Measurements from ENCODE around the gene SH3BGRL2.

The SH3BGRL2 gene

DNA sequence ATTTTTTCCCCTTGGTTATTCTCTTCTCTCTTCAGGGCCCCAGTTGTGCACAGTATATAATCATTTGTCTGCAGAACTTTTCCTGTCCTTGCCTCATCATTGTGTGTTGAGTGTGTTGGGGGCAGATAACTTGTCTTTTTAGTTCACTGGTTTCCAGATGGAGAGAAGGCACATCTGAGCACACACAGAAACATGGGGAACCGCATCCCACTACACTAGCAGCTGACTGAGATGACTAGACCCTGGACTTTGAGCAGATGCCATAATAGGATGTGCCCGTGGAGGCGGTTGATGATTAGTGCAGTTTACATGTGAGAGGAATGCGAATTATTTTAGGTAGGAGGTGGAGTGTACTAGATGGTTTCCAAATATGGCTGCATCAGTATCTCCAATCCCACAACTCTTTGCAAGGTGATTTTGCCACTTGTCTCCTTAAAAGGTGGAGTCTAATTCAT lies 26.5 kb upstream of the SH3BGRL2 start:
- no peaks in the 10 kb centered on the region for H3K36me3 ChIP-seq (ENCODE audit: control insufficient read depth, insufficient read depth, low read length)
- H3K27me3 ChIP-seq (replicated peaks; ENCODE audit: control insufficient read depth, insufficient read depth, low read length, poor library complexity, severe bottlenecking), result no peaks in the 10 kb centered on the region
- no peaks in the 10 kb centered on the region for H3K4me1 ChIP-seq (ENCODE audit: control insufficient read depth, insufficient read depth, low read length, poor library complexity, severe bottlenecking)
- no peaks in the 10 kb centered on the region for H3K9me3 ChIP-seq (ENCODE audit: control insufficient read depth, low read length)
- H3K4me3 ChIP-seq (ENCODE audit: insufficient read depth, low read depth, low read length, poor library complexity, severe bottlenecking), result no peak overlapping the region
- no peak overlapping the region for H3K27ac ChIP-seq (ENCODE audit: insufficient read depth, low read length, poor library complexity, severe bottlenecking)
- DNase-seq, result no peak

DNA sequence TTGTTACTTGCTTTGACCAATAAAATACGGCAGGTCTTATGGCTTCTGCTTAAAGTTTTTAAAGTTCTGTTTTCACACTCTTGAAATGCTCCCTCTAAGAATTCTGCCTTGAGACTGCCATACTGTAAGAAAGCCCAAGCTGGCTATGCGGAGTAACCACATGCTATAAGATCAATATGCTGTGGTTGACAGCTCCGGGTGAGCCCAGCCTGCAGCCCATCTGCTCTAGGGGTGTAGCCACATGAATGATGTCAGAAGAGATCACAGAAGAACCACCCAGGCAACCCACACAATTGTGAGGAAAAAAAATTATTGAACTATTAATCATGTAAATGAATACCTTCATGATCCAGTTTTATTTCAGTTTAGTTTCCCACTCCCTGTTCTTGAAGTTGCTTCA lies 26.1 kb upstream of the SH3BGRL2 start:
- no peaks in the 10 kb centered on the region for H3K36me3 ChIP-seq (ENCODE audit: control insufficient read depth, insufficient read depth, low read length)
- no peaks in the 10 kb centered on the region for H3K9me3 ChIP-seq (ENCODE audit: control insufficient read depth, low read length)
- no peak overlapping the region for H3K4me3 ChIP-seq (ENCODE audit: insufficient read depth, low read depth, low read length, poor library complexity, severe bottlenecking)
- H3K27ac ChIP-seq (ENCODE audit: insufficient read depth, low read length, poor library complexity, severe bottlenecking), result no peak overlapping the region
- no peak for DNase-seq
- no peaks in the 10 kb centered on the region for H3K27me3 ChIP-seq (replicated peaks; ENCODE audit: control insufficient read depth, insufficient read depth, low read length, poor library complexity, severe bottlenecking)
- no peaks in the 10 kb centered on the region for H3K4me1 ChIP-seq (ENCODE audit: control insufficient read depth, insufficient read depth, low read length, poor library complexity, severe bottlenecking)

DNA sequence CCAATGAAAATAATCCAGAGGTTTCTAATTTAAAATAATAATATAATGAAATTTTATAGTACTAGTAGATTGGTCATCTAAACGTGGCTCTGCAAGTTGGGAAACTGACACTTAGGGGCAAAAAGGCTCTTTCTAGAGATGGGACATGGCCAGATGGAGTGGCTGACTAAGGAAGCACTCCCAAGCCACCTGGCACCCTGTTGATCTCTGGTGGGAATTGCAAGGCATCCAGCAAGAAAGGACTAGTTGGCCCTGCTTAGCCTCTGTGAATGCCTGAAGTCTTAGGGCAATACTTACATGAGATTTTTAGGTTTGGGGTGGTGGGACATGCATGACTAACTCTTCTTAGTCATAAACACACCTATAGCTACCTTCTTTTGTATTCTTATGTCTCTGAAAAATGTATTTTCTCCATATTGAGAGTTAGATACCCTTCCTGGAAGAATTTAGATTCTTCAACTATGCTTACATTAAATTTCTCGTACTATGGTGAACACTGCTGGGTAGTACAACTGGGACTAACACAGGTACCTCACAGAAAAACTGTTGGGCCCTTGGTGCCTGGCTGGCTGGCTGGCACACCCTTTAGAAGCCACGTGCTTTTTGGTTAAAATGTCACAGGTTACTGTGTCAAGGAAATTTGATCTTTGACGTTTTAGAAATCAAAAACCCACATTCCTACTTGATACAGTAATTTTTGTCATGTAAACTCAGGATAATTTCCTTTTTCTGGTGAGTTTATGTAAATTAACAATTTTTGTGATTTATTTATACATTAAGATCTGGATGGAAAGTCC lies 25.0 kb upstream of the SH3BGRL2 start:
- Histone ChIP-seq H3K36me3 (ENCODE audit: control insufficient read depth, insufficient read depth, low read length) (no peaks in the 10 kb centered on the region), H3K9me3 (ENCODE audit: control insufficient read depth, low read length) (no peaks in the 10 kb centered on the region), H3K27me3 (replicated peaks; ENCODE audit: control insufficient read depth, insufficient read depth, low read length, poor library complexity, severe bottlenecking) (no peaks in the 10 kb centered on the region), H3K4me3 (ENCODE audit: insufficient read depth, low read depth, low read length, poor library complexity, severe bottlenecking) (no peak overlapping the region), H3K4me1 (ENCODE audit: control insufficient read depth, insufficient read depth, low read length, poor library complexity, severe bottlenecking) (no peaks in the 10 kb centered on the region), H3K27ac (ENCODE audit: insufficient read depth, low read length, poor library complexity, severe bottlenecking) (no peak overlapping the region)
- no peak for DNase-seq

DNA sequence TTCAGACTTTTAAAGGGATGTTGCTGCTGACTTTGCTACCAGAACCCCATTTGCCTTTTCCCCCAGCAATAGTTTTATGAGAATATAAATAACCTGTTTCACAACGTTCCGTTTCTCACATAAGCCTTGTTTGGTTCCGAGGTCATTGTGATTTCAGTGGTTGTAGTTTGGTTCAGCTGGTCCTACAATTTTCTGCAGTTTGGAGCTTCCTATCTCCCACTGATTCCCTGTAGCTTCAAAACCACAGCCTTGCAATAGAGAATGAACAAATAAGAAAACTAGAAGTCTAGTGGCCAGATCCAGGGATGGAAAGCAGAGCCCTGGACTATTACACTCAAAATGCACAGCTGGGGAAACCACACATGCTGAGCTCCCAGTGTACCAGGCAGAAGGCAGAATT lies 24.1 kb upstream of the SH3BGRL2 start:
- Histone ChIP-seq H3K27ac (ENCODE audit: insufficient read depth, low read length, poor library complexity, severe bottlenecking) (no peak overlapping the region), H3K27me3 (replicated peaks; ENCODE audit: control insufficient read depth, insufficient read depth, low read length, poor library complexity, severe bottlenecking) (no peaks in the 10 kb centered on the region), H3K9me3 (ENCODE audit: control insufficient read depth, low read length) (no peaks in the 10 kb centered on the region), H3K4me1 (ENCODE audit: control insufficient read depth, insufficient read depth, low read length, poor library complexity, severe bottlenecking) (no peaks in the 10 kb centered on the region), H3K4me3 (ENCODE audit: insufficient read depth, low read depth, low read length, poor library complexity, severe bottlenecking) (no peak overlapping the region), H3K36me3 (ENCODE audit: control insufficient read depth, insufficient read depth, low read length) (no peaks in the 10 kb centered on the region)
- DNase-seq, result no peak

DNA sequence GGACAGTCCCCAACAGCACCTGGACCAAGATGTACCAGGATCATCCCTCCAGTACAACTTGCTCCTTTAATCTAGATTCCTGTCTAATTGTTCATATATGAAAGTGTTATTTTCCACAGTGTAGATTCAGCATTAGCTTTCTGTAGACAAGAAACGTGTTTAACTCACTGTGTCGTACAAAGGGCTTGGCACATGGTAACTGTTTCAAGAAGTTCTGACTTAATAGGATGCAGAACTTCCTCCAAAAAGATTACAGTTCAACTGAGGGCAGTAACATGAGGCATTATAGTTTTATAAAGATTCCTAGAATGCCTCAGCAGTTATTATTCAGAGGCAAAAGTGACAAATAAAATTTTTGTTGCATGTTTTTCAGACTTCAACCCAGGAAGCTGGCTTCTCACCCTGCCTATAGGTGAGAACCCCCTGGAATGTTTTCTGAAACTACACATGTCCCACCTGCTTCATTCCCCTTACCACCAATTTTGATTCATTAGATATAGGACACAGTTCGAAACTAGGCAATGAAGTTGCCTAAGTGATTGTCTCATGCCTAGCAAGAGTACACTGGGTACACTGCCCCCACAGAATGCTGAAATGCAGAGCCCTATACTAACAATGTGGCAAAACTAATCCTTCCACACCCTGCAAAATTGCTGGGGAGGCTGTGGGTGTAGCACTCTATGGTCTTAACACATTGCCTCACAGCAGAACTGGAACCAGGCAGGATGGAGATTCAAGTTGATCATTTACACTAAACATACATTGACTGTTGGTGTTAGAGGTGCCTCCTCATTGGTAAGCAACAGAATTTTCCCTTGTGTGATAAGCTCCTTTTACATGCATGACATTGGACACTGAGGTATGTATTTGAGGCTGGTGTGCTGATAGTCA lies 22.6 kb upstream of the SH3BGRL2 start:
- H3K27me3 ChIP-seq (replicated peaks; ENCODE audit: control insufficient read depth, insufficient read depth, low read length, poor library complexity, severe bottlenecking), result no peaks in the 10 kb centered on the region
- no peaks in the 10 kb centered on the region for H3K36me3 ChIP-seq (ENCODE audit: control insufficient read depth, insufficient read depth, low read length)
- no peak overlapping the region for H3K4me3 ChIP-seq (ENCODE audit: insufficient read depth, low read depth, low read length, poor library complexity, severe bottlenecking)
- H3K9me3 ChIP-seq (ENCODE audit: control insufficient read depth, low read length), result no peaks in the 10 kb centered on the region
- no peak for DNase-seq
- H3K27ac ChIP-seq (ENCODE audit: insufficient read depth, low read length, poor library complexity, severe bottlenecking), result no peak overlapping the region
- H3K4me1 ChIP-seq (ENCODE audit: control insufficient read depth, insufficient read depth, low read length, poor library complexity, severe bottlenecking), result no peaks in the 10 kb centered on the region

DNA sequence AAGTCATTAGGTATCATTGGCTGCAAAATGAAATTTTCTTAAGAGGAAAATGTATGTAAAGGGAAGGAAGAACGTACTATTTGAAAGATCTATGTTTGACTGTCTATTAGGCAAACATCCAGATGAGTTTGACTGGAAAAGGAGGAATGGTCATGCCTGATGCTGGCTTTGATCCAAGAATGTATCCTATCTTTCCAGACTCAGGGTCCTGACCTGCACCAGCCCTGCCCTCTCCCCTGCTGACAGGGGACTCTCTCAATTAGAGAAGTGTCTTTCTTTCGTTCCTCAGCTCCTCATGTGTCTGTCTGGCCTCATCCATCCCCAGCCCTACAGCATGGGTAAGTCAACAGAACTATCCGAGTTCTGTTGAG lies 21.9 kb upstream of the SH3BGRL2 start:
- no peaks in the 10 kb centered on the region for H3K9me3 ChIP-seq (ENCODE audit: control insufficient read depth, low read length)
- DNase-seq, result no peak
- no peak overlapping the region for H3K4me3 ChIP-seq (ENCODE audit: insufficient read depth, low read depth, low read length, poor library complexity, severe bottlenecking)
- H3K27me3 ChIP-seq (replicated peaks; ENCODE audit: control insufficient read depth, insufficient read depth, low read length, poor library complexity, severe bottlenecking), result no peaks in the 10 kb centered on the region
- H3K4me1 ChIP-seq (ENCODE audit: control insufficient read depth, insufficient read depth, low read length, poor library complexity, severe bottlenecking), result no peaks in the 10 kb centered on the region
- H3K27ac ChIP-seq (ENCODE audit: insufficient read depth, low read length, poor library complexity, severe bottlenecking), result no peak overlapping the region
- H3K36me3 ChIP-seq (ENCODE audit: control insufficient read depth, insufficient read depth, low read length), result no peaks in the 10 kb centered on the region

DNA sequence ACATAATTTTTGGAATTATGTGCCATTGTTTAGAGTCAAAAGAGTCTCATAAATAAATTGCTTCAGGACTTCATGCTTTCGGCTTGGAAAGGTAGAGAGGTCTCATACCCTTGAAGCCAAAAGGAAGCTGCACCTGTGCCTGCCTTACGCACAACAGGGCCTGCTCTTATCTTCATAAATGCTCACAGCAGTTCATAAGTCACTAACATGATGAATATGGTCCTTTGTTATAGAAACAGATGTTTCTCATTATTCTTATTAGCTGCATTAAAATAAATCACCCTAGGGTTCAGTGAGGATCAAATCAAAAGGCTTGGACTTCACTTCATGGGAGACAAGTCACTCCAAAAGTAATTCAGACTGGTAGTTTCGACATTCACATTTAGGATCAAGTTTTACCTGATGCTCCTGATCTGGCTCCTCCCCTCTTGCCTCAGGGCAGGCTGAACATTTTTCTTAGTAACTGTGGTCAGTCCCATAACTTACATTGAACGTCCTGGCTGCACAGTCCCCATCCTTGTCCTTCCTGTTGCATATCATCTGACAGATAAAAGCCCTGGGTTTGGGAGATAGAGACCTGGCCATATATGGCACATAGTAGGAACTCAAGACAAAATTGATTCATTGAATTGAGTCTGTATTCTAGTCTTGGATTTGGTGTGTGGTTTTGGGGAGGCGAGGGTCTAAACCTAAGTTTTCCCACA lies 20.7 kb upstream of the SH3BGRL2 start:
- no peaks in the 10 kb centered on the region for H3K4me1 ChIP-seq (ENCODE audit: control insufficient read depth, insufficient read depth, low read length, poor library complexity, severe bottlenecking)
- no peak overlapping the region for H3K27ac ChIP-seq (ENCODE audit: insufficient read depth, low read length, poor library complexity, severe bottlenecking)
- no peaks in the 10 kb centered on the region for H3K36me3 ChIP-seq (ENCODE audit: control insufficient read depth, insufficient read depth, low read length)
- no peaks in the 10 kb centered on the region for H3K27me3 ChIP-seq (replicated peaks; ENCODE audit: control insufficient read depth, insufficient read depth, low read length, poor library complexity, severe bottlenecking)
- no peak overlapping the region for H3K4me3 ChIP-seq (ENCODE audit: insufficient read depth, low read depth, low read length, poor library complexity, severe bottlenecking)
- no peaks in the 10 kb centered on the region for H3K9me3 ChIP-seq (ENCODE audit: control insufficient read depth, low read length)
- DNase-seq, result no peak

DNA sequence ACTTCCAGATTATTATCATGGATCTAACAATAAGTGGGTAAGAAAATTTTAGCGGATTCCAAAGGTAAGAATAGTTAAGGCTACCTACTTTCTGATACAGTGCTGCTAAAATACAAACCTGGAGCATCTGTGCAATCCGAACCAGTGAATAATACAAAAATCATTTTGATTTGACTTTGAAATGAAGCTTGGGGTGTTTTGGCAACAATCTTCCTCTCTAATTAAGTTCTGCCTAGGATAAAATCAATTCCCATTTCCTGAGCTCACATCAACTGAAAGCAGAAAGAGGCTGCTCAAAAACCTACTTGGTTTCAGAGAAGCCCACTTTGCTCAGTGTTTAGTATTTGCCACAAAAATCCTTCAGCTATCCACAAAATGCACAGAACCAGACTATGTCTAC lies 18.7 kb upstream of the SH3BGRL2 start:
- Histone ChIP-seq H3K36me3 (ENCODE audit: control insufficient read depth, insufficient read depth, low read length) (no peaks in the 10 kb centered on the region), H3K9me3 (ENCODE audit: control insufficient read depth, low read length) (no peaks in the 10 kb centered on the region), H3K27ac (ENCODE audit: insufficient read depth, low read length, poor library complexity, severe bottlenecking) (no peak overlapping the region), H3K4me3 (ENCODE audit: insufficient read depth, low read depth, low read length, poor library complexity, severe bottlenecking) (no peak overlapping the region), H3K27me3 (replicated peaks; ENCODE audit: control insufficient read depth, insufficient read depth, low read length, poor library complexity, severe bottlenecking) (no peaks in the 10 kb centered on the region), H3K4me1 (ENCODE audit: control insufficient read depth, insufficient read depth, low read length, poor library complexity, severe bottlenecking) (no peaks in the 10 kb centered on the region)
- DNase-seq, result no peak

DNA sequence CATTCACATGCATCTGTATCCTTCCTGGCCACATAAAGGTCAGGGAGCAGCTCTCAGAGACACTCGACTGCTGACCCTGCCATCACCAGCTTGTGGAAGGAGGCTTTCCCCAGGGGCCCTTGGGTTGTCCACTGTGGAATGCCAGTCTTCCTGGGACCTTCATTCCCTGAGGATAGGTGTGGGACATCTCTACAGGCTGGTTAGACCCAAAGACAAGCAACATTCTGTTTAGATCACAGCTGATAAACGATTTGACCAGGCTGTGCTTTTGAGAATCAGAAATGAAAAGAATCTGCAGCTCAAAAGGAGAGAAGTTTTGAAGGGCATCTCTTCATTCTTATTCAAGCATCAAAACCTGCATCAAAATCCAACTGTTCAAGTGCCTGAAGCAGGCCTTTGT lies 18.2 kb upstream of the SH3BGRL2 start:
- DNase-seq, result no peak
- H3K9me3 ChIP-seq (ENCODE audit: control insufficient read depth, low read length), result no peaks in the 10 kb centered on the region

DNA sequence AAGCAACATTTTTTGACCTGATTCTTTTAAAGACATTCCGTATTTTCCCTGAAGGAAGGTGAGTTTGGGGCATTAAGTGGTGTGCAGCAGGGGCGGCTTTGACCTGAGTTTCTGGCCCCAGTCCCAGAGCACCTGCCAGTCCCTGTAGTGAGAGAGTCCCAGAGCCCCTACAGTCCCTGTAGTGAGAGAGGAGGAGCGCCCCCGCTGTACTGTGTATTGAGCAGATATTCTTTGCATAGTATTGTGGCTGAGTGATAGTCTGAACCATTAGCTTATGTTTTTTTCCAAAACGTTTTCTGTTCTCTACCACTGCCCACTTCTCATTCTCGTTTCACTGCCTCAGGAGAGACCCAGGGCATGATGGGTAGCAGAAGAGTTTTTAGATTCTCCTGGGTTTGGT lies 17.2 kb upstream of the SH3BGRL2 start:
- Histone ChIP-seq H3K4me3 (ENCODE audit: insufficient read depth, low read depth, low read length, poor library complexity, severe bottlenecking) (no peak overlapping the region), H3K27me3 (replicated peaks; ENCODE audit: control insufficient read depth, insufficient read depth, low read length, poor library complexity, severe bottlenecking) (no peaks in the 10 kb centered on the region), H3K36me3 (ENCODE audit: control insufficient read depth, insufficient read depth, low read length) (no peaks in the 10 kb centered on the region), H3K9me3 (ENCODE audit: control insufficient read depth, low read length) (no peaks in the 10 kb centered on the region), H3K27ac (ENCODE audit: insufficient read depth, low read length, poor library complexity, severe bottlenecking) (no peak overlapping the region), H3K4me1 (ENCODE audit: control insufficient read depth, insufficient read depth, low read length, poor library complexity, severe bottlenecking) (no peaks in the 10 kb centered on the region)
- no peak for DNase-seq

More for the DNA sequence above, 18.2 kb upstream of the SH3BGRL2 start:
- Histone ChIP-seq H3K27ac (ENCODE audit: insufficient read depth, low read length, poor library complexity, severe bottlenecking) (no peak overlapping the region), H3K36me3 (ENCODE audit: control insufficient read depth, insufficient read depth, low read length) (no peaks in the 10 kb centered on the region), H3K4me3 (ENCODE audit: insufficient read depth, low read depth, low read length, poor library complexity, severe bottlenecking) (no peak overlapping the region), H3K4me1 (ENCODE audit: control insufficient read depth, insufficient read depth, low read length, poor library complexity, severe bottlenecking) (no peaks in the 10 kb centered on the region), H3K27me3 (replicated peaks; ENCODE audit: control insufficient read depth, insufficient read depth, low read length, poor library complexity, severe bottlenecking) (no peaks in the 10 kb centered on the region)
